Transverse colon (tissue), 4 donors: ENCODE results near the gene ZC3H18. TPM values are rescaled to one million over a fixed set of nuclear protein-coding genes. Genes with fewer than 3 reads are reported as not detected.

Experiments
- DNase-seq: peaks from one replicate; pipeline ENCODE4 v3.0.0-alpha.2; 2019
- H3K27ac ChIP-seq, 4 donors: fragments of 200-600 bp; sonication (generic); 2 replicates each; pipeline ENCODE4 v1.5.1; 2016 to 2018; ENCODE audit warnings: inconsistent platforms in 4 of 4
- H3K27me3 ChIP-seq: fragments of 200-600 bp; sonication (generic); 2 replicates; pipeline ENCODE4 v1.5.1; 2017; ENCODE audit warnings: inconsistent platforms
- H3K36me3 ChIP-seq, 4 donors: fragments of 200-600 bp; sonication (generic); 2 replicates each; pipeline ENCODE4 v1.5.1; 2017 to 2019; ENCODE audit warnings: inconsistent platforms in 4 of 4
- H3K4me1 ChIP-seq, 4 donors: fragments of 200-600 bp; sonication (generic); 2 replicates each; pipeline ENCODE4 v1.5.1; 2017 to 2020; ENCODE audit warnings: inconsistent platforms in 4 of 4
- H3K4me3 ChIP-seq, 4 donors: fragments of 200-600 bp; sonication (generic); 1 replicate in 1 of 4; 2 replicates in 3 of 4; pipeline versions ENCODE4 v1.5.1 to v1.6.1; 2017 to 2019; ENCODE audit warnings: inconsistent platforms in 4 of 4
- H3K9me3 ChIP-seq, 2 donors: fragments of 200-600 bp; sonication (generic); 2 replicates each; pipeline ENCODE4 v1.5.1; 2017 to 2019; ENCODE audit warnings: inconsistent platforms in 2 of 2
- CTCF ChIP-seq, 5 experiments: fragments of 200-600 bp in 3 of 5; fragments of 450-650 bp in 2 of 5; sonication (generic) in 3 of 5; IDR thresholded peaks; 1 replicate in 2 of 5; 2 replicates in 3 of 5; pipeline ENCODE4 v1.5.1; 2016 to 2017; ENCODE audit warnings: antibody characterized with exemption in 5 of 5, inconsistent platforms in 3 of 5, mild to moderate bottlenecking in 2 of 5, moderate library complexity in 1 of 5
- EP300 ChIP-seq: sonication (generic); formaldehyde crosslinking; IDR thresholded peaks from one replicate; pipeline ENCODE4 v1.6.1; 2017; ENCODE audit warnings: antibody characterized with exemption, low read depth
- POLR2A ChIP-seq: fragments of 450-650 bp; IDR thresholded peaks from one replicate; pipeline ENCODE4 v1.6.1; 2016; ENCODE audit warnings: antibody characterized with exemption, mild to moderate bottlenecking, moderate library complexity
- POLR2AphosphoS5 ChIP-seq, 3 donors: sonication (generic); formaldehyde crosslinking; IDR thresholded peaks; one replicate each; pipeline ENCODE4 v1.6.1; 2016; ENCODE audit warnings: antibody characterized with exemption in 3 of 3
- WGBS, 2 donors: methylation state at CpG; one replicate each; pipeline ENCODE4 v1.1.5; 2018; ENCODE audit warnings: low coverage in 1 of 2; 5-methylcytosine and 5-hydroxymethylcytosine counted together
- in situ Hi-C, 4 donors: fragments of 200-750 bp; cut with MboI; loops; one replicate each; pipeline versions ENCODE4 v1.15.0 to v1.15.1; 2017; ENCODE audit warnings: low sequenced_read_pairs in 3 of 4, low pct_ligation_motif_present in 1 of 4, low pct_unique_long_range_greater_than_20kb in 1 of 4
- intact Hi-C: fragments of 100-400 bp; cut with DNase I; formaldehyde crosslinking; loops from one replicate; pipeline ENCODE4 v1.15.1; 2023; ENCODE audit warnings: low total_unique reads
- total RNA-seq, 4 donors: library from RNA; depleted of rRNA; stranded (reverse); fragments of >200 nt; gene quantifications; one replicate each; pipeline ENCODE4 v1.1.0, GENCODE V29; 2016

Gene ZC3H18
- total RNA-seq, 4 donors from 2014 or later: 17.9 to 50.5 (median 25.5) TPM

GRCh38 chr16:88533381-88533917 is 36.8 kb upstream of the ZC3H18 start:
- peak overlapping the region; percentile 26 to 81 (median 44) for H3K4me3 ChIP-seq
- WGBS, 2 donors: 52% methylated on average over 46 of the region's 79 CpGs; no CpG with 5 or more reads in 1 of the 2 donors
- H3K27me3 ChIP-seq: peaks cover 4% of the 10 kb centered on the region
- DNase-seq: no peak
- intact Hi-C loops (no loop called here), in situ Hi-C loops (no loop called here)
- peaks cover 10 to 20% (median 15%) of the 10 kb centered on the region in 4 donors for H3K4me1 ChIP-seq
- no peaks in the 10 kb centered on the region for H3K36me3 ChIP-seq
- TF ChIP-seq POLR2A (no peak), POLR2AphosphoS5 (IDR thresholded peaks at IDR 0.05) (no peak), EP300 (no peak), CTCF (IDR thresholded peaks at IDR 0.05) (no peak)
- peak overlapping the region; percentile 4 to 86 (median 74) for H3K27ac ChIP-seq
- H3K9me3 ChIP-seq: no peaks in the 10 kb centered on the region

GRCh38 chr16:88533932-88534637 is 36.1 kb upstream of the ZC3H18 start:
- intact Hi-C loops: no loop called here
- peak overlapping the region; percentile 54 to 86 (median 72) for H3K4me3 ChIP-seq

GRCh38 chr16:88534638-88535190 is 35.5 kb upstream of the ZC3H18 start:
- Histone ChIP-seq H3K36me3 (no peaks in the 10 kb centered on the region), H3K4me3 (peak overlapping the region; percentile 54 to 86 (median 72)), H3K27ac (peak overlapping the region; percentile 86 to 95 (median 92)), H3K4me1 (peaks cover 10 to 20% (median 15%) of the 10 kb centered on the region in 4 donors), H3K9me3 (no peaks in the 10 kb centered on the region), H3K27me3 (peaks cover 17% of the 10 kb centered on the region)
- 22 to 23% methylated on average over 6 to 26 of the region's 65 CpGs for WGBS, 2 donors
- in situ Hi-C loops: no loop called here
- intact Hi-C loops: no loop called here
- no peak for TF ChIP-seq POLR2AphosphoS5 (IDR thresholded peaks at IDR 0.05)
- TF ChIP-seq CTCF (IDR thresholded peaks at IDR 0.05): peak in 3 of 5 experiments; percentile 13 to 46 (median 24)
- peak; percentile 65 for DNase-seq

More at GRCh38 chr16:88533932-88534637, 36.1 kb upstream of the ZC3H18 start:
- no peak for TF ChIP-seq CTCF (IDR thresholded peaks at IDR 0.05)
- peak in 2 of 3 donors; percentile 81 to 86 for TF ChIP-seq POLR2AphosphoS5 (IDR thresholded peaks at IDR 0.05)
- no peak for TF ChIP-seq EP300
- peak; percentile 54 for TF ChIP-seq POLR2A
- Histone ChIP-seq H3K27me3 (peaks cover 10% of the 10 kb centered on the region), H3K4me1 (peaks cover 10 to 20% (median 15%) of the 10 kb centered on the region in 4 donors), H3K27ac (peak overlapping the region; percentile 86 to 95 (median 92)), H3K9me3 (no peaks in the 10 kb centered on the region), H3K36me3 (no peaks in the 10 kb centered on the region)
- peak; percentile 84 for DNase-seq
- in situ Hi-C loops: no loop called here
- WGBS, 2 donors: 8% methylated on average over 22 of the region's 114 CpGs; no CpG with 5 or more reads in 1 of the 2 donors

- in situ Hi-C loops: no loop called here
- H3K4me3 ChIP-seq: peak overlapping the region in 3 of 4 donors; percentile 64 to 86 (median 81)
- no peaks in the 10 kb centered on the region for H3K36me3 ChIP-seq
- TF ChIP-seq POLR2A (no peak), CTCF (IDR thresholded peaks at IDR 0.05) (no peak), POLR2AphosphoS5 (IDR thresholded peaks at IDR 0.05) (no peak), EP300 (no peak)
- H3K27me3 ChIP-seq: peaks cover 23% of the 10 kb centered on the region
- peaks cover 10 to 20% (median 15%) of the 10 kb centered on the region in 4 donors for H3K4me1 ChIP-seq
- WGBS, 2 donors: 80 to 86% methylated on average over 1 to 21 of the region's 22 CpGs
- intact Hi-C loops: no loop called here
- no peaks in the 10 kb centered on the region for H3K9me3 ChIP-seq
- peak overlapping the region in 3 of 4 donors; percentile 52 to 95 (median 63) for H3K27ac ChIP-seq
- no peak for DNase-seq
These were observed 34.9 kb upstream of the ZC3H18 start for GRCh38 chr16:88535191-88535856.
